Breast epithelium (tissue), 3 donors: Measurements from ENCODE around the gene TMEM266.

ENCODE experiments used
- CTCF ChIP-seq, 3 donors: fragments of 450-650 bp; IDR thresholded peaks; one replicate each; pipeline ENCODE4 v1.5.1; 2016 to 2017; ENCODE audit warnings: antibody characterized with exemption in 3 of 3, mild to moderate bottlenecking in 3 of 3, moderate library complexity in 3 of 3
- POLR2AphosphoS5 ChIP-seq, 3 donors: sonication (generic); formaldehyde crosslinking; IDR thresholded peaks; one replicate each; pipeline ENCODE4 v1.6.1; 2017; ENCODE audit warnings: antibody characterized with exemption in 3 of 3

- TF ChIP-seq CTCF (IDR thresholded peaks at IDR 0.05) (no peak), POLR2AphosphoS5 (IDR thresholded peaks at IDR 0.05) (no peak)
These were observed 161.4 kb downstream of the TMEM266 start for GRCh38 chr15:76221085-76221767.
